Measurements from ENCODE around the gene ZNF205.

ZNF205 gene

GRCh38 chr16:3087243-3088235, 24.8 kb upstream of the ZNF205 start:
- peak; percentile 42 for DNase-seq (ENCODE audit: low spot score)
- TF ChIP-seq CTCF (IDR thresholded peaks at IDR 0.05; ENCODE audit: extremely low read depth, missing control alignments), result peak; percentile 43

- no peak for TF ChIP-seq CTCF (IDR thresholded peaks at IDR 0.05; ENCODE audit: extremely low read depth, missing control alignments)
- peak; percentile 10 for DNase-seq (ENCODE audit: low spot score)
These were observed 23.9 kb upstream of the ZNF205 start for GRCh38 chr16:3088450-3088849.

- DNase-seq (ENCODE audit: low spot score), result peak; percentile 10
These were observed 23.3 kb upstream of the ZNF205 start for GRCh38 chr16:3088925-3089716.

GRCh38 chr16:3089717-3090592, 22.4 kb upstream of the ZNF205 start:
- TF ChIP-seq CTCF (IDR thresholded peaks at IDR 0.05; ENCODE audit: extremely low read depth, missing control alignments), result no peak
- peak; percentile 25 for DNase-seq (ENCODE audit: low spot score)

More at GRCh38 chr16:3088925-3089716, 23.3 kb upstream of the ZNF205 start:
- no peak for TF ChIP-seq CTCF (IDR thresholded peaks at IDR 0.05; ENCODE audit: extremely low read depth, missing control alignments)

GRCh38 chr16:3091551-3091950, 20.8 kb upstream of the ZNF205 start:
- TF ChIP-seq CTCF (IDR thresholded peaks at IDR 0.05; ENCODE audit: extremely low read depth, missing control alignments), result no peak
- DNase-seq (ENCODE audit: low spot score), result peak; percentile 18

- TF ChIP-seq CTCF (IDR thresholded peaks at IDR 0.05; ENCODE audit: extremely low read depth, missing control alignments), result no peak
These were observed 19.9 kb upstream of the ZNF205 start for GRCh38 chr16:3092501-3092941.

More at GRCh38 chr16:3092501-3092941, 19.9 kb upstream of the ZNF205 start:
- peak; percentile 8 for DNase-seq (ENCODE audit: low spot score)

Measured in GM20000 (cell line).